ENCODE results near the gene ALPI. TPM values are rescaled to one million over a fixed set of nuclear protein-coding genes. Genes with fewer than 3 reads are reported as not detected.

The ALPI gene
- total and polyA plus RNA-seq, 2 donors (not counting 1 experiment from before 2014, with no cell fraction given), result not detected

DNA sequence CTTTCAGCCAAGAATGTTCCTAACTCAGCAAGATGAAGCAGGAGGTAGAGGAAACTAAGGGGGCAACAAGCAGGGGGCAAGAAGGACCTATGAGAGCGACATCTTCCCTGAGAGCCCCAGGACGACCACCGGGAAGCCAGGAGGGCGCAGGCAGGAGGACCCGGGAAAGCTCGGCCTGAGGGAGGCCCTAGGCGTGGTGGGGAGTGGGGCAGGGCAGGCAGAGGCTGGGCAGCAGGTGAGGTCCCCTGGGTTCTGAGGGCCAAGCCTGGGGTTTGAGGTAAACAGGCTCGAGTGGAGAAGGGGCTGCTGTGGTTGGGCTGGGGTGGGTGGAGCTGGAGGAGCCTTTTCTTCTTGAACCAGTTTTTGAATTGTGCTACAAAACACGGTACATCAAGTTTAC is 1.3 kb upstream of the ALPI start:
- H3K27ac ChIP-seq (ENCODE audit: low read length in 2 of 2), result no peak overlapping the region
- no peaks in the 10 kb centered on the region for H3K36me3 ChIP-seq (replicated peaks in 1 of 2; ENCODE audit: control extremely low read depth in 1 of 2, control insufficient read depth in 1 of 2, extremely low read depth in 1 of 2, insufficient read depth in 2 of 2, low read length in 1 of 2)
- TF ChIP-seq, protein P1, sequence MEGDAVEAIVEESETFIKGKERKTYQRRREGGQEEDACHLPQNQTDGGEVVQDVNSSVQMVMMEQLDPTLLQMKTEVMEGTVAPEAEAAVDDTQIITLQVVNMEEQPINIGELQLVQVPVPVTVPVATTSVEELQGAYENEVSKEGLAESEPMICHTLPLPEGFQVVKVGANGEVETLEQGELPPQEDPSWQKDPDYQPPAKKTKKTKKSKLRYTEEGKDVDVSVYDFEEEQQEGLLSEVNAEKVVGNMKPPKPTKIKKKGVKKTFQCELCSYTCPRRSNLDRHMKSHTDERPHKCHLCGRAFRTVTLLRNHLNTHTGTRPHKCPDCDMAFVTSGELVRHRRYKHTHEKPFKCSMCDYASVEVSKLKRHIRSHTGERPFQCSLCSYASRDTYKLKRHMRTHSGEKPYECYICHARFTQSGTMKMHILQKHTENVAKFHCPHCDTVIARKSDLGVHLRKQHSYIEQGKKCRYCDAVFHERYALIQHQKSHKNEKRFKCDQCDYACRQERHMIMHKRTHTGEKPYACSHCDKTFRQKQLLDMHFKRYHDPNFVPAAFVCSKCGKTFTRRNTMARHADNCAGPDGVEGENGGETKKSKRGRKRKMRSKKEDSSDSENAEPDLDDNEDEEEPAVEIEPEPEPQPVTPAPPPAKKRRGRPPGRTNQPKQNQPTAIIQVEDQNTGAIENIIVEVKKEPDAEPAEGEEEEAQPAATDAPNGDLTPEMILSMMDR (IDR thresholded peaks at IDR 0.05), result no peak
- Mint-ChIP-seq H3K4me3 (no peak overlapping the region), H3K27ac (no peak overlapping the region), H3K4me1 (no peaks in the 10 kb centered on the region), H3K27me3 (peaks cover 19% of the 10 kb centered on the region), H3K9me3 (ENCODE audit: insufficient read depth) (no peaks in the 10 kb centered on the region)
- CTCF ChIA-PET, result no interaction called here
- H3K4me3 ChIP-seq (ENCODE audit: control extremely low read depth in 1 of 5, extremely low read depth in 1 of 5, insufficient read depth in 1 of 5, low read depth in 2 of 5, low read length in 4 of 5), result no peak overlapping the region
- no peaks in the 10 kb centered on the region for H3K4me1 ChIP-seq (ENCODE audit: control insufficient read depth in 2 of 2, insufficient read depth in 2 of 2, low read length in 2 of 2)
- intact Hi-C loops (cut with micrococcal nuclease), result no loop called here
- H3K9me3 ChIP-seq (ENCODE audit: control extremely low read depth in 1 of 3, control insufficient read depth in 2 of 3, insufficient read depth in 1 of 3, low read length in 2 of 3), result peaks cover 0 to 8% (median 0%) of the 10 kb centered on the region in 3 donors
- no peak overlapping the region for H3K4me2 ChIP-seq (replicated peaks; ENCODE audit: low read depth, low read length, poor library complexity, severe bottlenecking)
- no peak for DNase-seq
- H4K20me1 ChIP-seq (ENCODE audit: control insufficient read depth, insufficient read depth, low read length, poor library complexity, severe bottlenecking), result no peaks in the 10 kb centered on the region
- peaks cover 0 to 10% (median 0%) of the 10 kb centered on the region in 4 experiments for H3K27me3 ChIP-seq (replicated peaks in 1 of 4; ENCODE audit: control extremely low read depth in 1 of 4, control insufficient read depth in 3 of 4, insufficient read depth in 4 of 4, low read length in 3 of 4)
- no peaks in the 10 kb centered on the region for H3K79me2 ChIP-seq (ENCODE audit: control insufficient read depth, insufficient read depth, low read length)
- H2AFZ ChIP-seq (ENCODE audit: insufficient read depth, low read depth, low read length, poor library complexity, severe bottlenecking), result no peak overlapping the region
- POLR2A ChIA-PET, result interaction anchor here (0.7 kb wide), 1 partner anchor 173 kb away, joined by 5 read pairs; no protein-coding TSS in a partner anchor
- WGBS (ENCODE audit: insufficient coverage), result 95% methylated on average over 8 of the region's 9 CpGs
- no peak overlapping the region for H3K9ac ChIP-seq (ENCODE audit: low read length)
- ATAC-seq (ENCODE audit: low read depth), result no peak

DNA sequence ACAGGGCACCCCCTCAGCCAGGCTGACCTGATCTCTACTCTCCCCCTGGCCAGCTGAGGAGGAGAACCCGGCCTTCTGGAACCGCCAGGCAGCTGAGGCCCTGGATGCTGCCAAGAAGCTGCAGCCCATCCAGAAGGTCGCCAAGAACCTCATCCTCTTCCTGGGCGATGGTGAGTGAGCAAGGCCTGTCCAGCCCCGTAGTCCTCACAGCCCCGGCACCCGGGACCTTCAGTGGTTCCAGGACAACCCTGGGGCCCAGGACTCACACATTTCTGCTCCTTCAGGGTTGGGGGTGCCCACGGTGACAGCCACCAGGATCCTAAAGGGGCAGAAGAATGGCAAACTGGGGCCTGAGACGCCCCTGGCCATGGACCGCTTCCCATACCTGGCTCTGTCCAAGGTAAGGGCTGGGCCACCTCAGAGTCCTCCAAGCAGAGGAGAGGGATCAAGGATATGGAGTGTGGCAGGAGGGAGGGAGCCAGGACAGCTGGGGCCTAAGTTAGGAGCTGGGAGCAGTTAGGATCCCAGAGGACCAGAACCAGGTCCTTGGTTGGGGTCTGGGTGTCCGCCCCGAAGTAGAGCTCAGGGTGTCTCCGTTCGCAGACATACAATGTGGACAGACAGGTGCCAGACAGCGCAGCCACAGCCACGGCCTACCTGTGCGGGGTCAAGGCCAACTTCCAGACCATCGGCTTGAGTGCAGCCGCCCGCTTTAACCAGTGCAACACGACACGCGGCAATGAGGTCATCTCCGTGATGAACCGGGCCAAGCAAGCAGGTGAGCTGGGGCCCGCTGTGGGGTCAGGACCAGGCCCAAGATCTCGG is 555 bp downstream of the ALPI start:
- no peaks in the 10 kb centered on the region for H3K9me3 Mint-ChIP-seq (ENCODE audit: insufficient read depth)
- no peak overlapping the region for H3K4me3 Mint-ChIP-seq
- no peaks in the 10 kb centered on the region for H3K79me2 ChIP-seq (ENCODE audit: control insufficient read depth, insufficient read depth, low read length)
- H3K27me3 Mint-ChIP-seq, result peaks cover 23% of the 10 kb centered on the region
- no peaks in the 10 kb centered on the region for H3K36me3 ChIP-seq (replicated peaks in 1 of 2; ENCODE audit: control extremely low read depth in 1 of 2, control insufficient read depth in 1 of 2, extremely low read depth in 1 of 2, insufficient read depth in 2 of 2, low read length in 1 of 2)
- intact Hi-C loops (cut with micrococcal nuclease), result no loop called here
- POLR2A ChIA-PET, result no interaction called here
- H3K4me1 Mint-ChIP-seq, result no peaks in the 10 kb centered on the region
- no peak overlapping the region for H2AFZ ChIP-seq (ENCODE audit: insufficient read depth, low read depth, low read length, poor library complexity, severe bottlenecking)
- H3K27ac ChIP-seq (ENCODE audit: low read length in 2 of 2), result no peak overlapping the region
- H3K4me2 ChIP-seq (replicated peaks; ENCODE audit: low read depth, low read length, poor library complexity, severe bottlenecking), result no peak overlapping the region
- TF ChIP-seq, protein P1 (IDR thresholded peaks at IDR 0.05), result no peak
- no peak for TF ChIP-seq EZH2 (IDR thresholded peaks at IDR 0.05; ENCODE audit: borderline replicate concordance, insufficient read depth, low read depth, low read length, poor library complexity, severe bottlenecking)
- 91% methylated on average over 27 of the region's 27 CpGs for WGBS (ENCODE audit: insufficient coverage)
- H3K27ac Mint-ChIP-seq, result no peak overlapping the region
- H3K27me3 ChIP-seq (replicated peaks in 1 of 4; ENCODE audit: control extremely low read depth in 1 of 4, control insufficient read depth in 3 of 4, insufficient read depth in 4 of 4, low read length in 3 of 4), result peaks cover 0 to 11% (median 0%) of the 10 kb centered on the region in 4 experiments
- H3K9me3 ChIP-seq (ENCODE audit: control extremely low read depth in 1 of 3, control insufficient read depth in 2 of 3, insufficient read depth in 1 of 3, low read length in 2 of 3), result peaks cover 0 to 8% (median 0%) of the 10 kb centered on the region in 3 donors
- DNase-seq (no peak), ATAC-seq (ENCODE audit: low read depth) (no peak)
- no peak overlapping the region for H3K4me3 ChIP-seq (ENCODE audit: control extremely low read depth in 1 of 5, extremely low read depth in 1 of 5, insufficient read depth in 1 of 5, low read depth in 2 of 5, low read length in 4 of 5)
- H4K20me1 ChIP-seq (ENCODE audit: control insufficient read depth, insufficient read depth, low read length, poor library complexity, severe bottlenecking), result no peaks in the 10 kb centered on the region
- CTCF ChIA-PET, result no interaction called here
- H3K9ac ChIP-seq (ENCODE audit: low read length), result no peak overlapping the region
- no peaks in the 10 kb centered on the region for H3K4me1 ChIP-seq (ENCODE audit: control insufficient read depth in 2 of 2, insufficient read depth in 2 of 2, low read length in 2 of 2)

Data from B cell (primary cell).